A673 (cell line): ENCODE results near the gene NDOR1. TPM values are rescaled to one million over a fixed set of nuclear protein-coding genes. Genes with fewer than 3 reads are reported as not detected.

ENCODE experiments used
- BruUV-seq: library from RNA; stranded (reverse); fragments of 400-500 nt; replicated peaks from 2 replicates; lab custom pipeline; 2021; lab: Mats Ljungman, UMichigan
- CTCF ChIA-PET: fragments of 300-600 bp; sonication (Branson Sonifier 250); formaldehyde crosslinking; loops from one replicate; lab custom pipeline; 2022; ENCODE audit warnings: antibody characterized with exemption; lab: Charles Lee
- POLR2A ChIA-PET: fragments of 300-600 bp; sonication (Branson Sonifier 250); formaldehyde crosslinking; loops from one replicate; lab custom pipeline; 2022; ENCODE audit warnings: antibody characterized with exemption; ENCODE audit not compliant: low non-redundant PET; lab: Charles Lee
- DNase-seq: peaks from one replicate; pipeline ENCODE4 v3.0.0-alpha.2; 2015; ENCODE audit warnings: low spot score
- H3K27ac ChIP-seq: fragments of 200-600 bp; sonication (generic); 2 replicates; pipeline ENCODE4 v1.5.1; 2016; ENCODE audit warnings: mixed run types, low read depth, mild to moderate bottlenecking, mixed read lengths, antibody characterized with exemption, low read length; ENCODE audit not compliant: poor library complexity, severe bottlenecking
- H3K27me3 ChIP-seq: fragments of 200-600 bp; sonication (generic); replicated peaks from 2 replicates; pipeline ENCODE4 v1.6.1; 2017; ENCODE audit warnings: mixed run types, low read depth, mild to moderate bottlenecking, mixed read lengths, antibody characterized with exemption, low read length; ENCODE audit not compliant: insufficient read depth, poor library complexity
- H3K36me3 ChIP-seq: fragments of 200-600 bp; sonication (generic); 2 replicates; pipeline ENCODE4 v1.6.1; 2016; ENCODE audit warnings: mixed run types, mild to moderate bottlenecking, mixed read lengths, antibody characterized with exemption, low read length; ENCODE audit not compliant: insufficient read depth, poor library complexity, severe bottlenecking
- H3K4me1 ChIP-seq: fragments of 200-600 bp; sonication (generic); 2 replicates; pipeline ENCODE4 v1.6.1; 2017; ENCODE audit warnings: mixed run types, mild to moderate bottlenecking, mixed read lengths, antibody characterized with exemption, low read length; ENCODE audit not compliant: insufficient read depth, poor library complexity, severe bottlenecking
- H3K4me3 ChIP-seq: fragments of 200-600 bp; sonication (generic); 2 replicates; pipeline ENCODE4 v1.5.1; 2016; ENCODE audit warnings: low read depth, mixed run types, mild to moderate bottlenecking, mixed read lengths, low read length; ENCODE audit not compliant: poor library complexity, severe bottlenecking
- H3K9me3 ChIP-seq: fragments of 200-600 bp; sonication (generic); 2 replicates; pipeline ENCODE4 v1.6.1; 2016; ENCODE audit warnings: mixed run types, low read depth, mild to moderate bottlenecking, mixed read lengths, antibody characterized with exemption, low read length; ENCODE audit not compliant: poor library complexity, severe bottlenecking
- CTCF ChIP-seq: fragments of 300-800, 200-600 bp; sonication (generic); conservative IDR thresholded peaks from 2 replicates; pipeline ENCODE4 v1.5.1; 2017; ENCODE audit warnings: low read depth, mild to moderate bottlenecking, antibody characterized with exemption, low read length, moderate library complexity, mixed read lengths
- EZH2 ChIP-seq: fragments of 200-600 bp; sonication (generic); IDR thresholded peaks from 2 replicates; pipeline ENCODE4 v1.6.1; 2017; ENCODE audit warnings: borderline replicate concordance, low read depth, mild to moderate bottlenecking, mixed read lengths, antibody characterized with exemption, low read length; ENCODE audit not compliant: poor library complexity, severe bottlenecking
- intact Hi-C: fragments of 100-400 bp; cut with micrococcal nuclease; formaldehyde crosslinking; loops from one replicate; pipeline ENCODE4 v1.10.0; 2022; ENCODE audit not compliant: unreplicated experiment
- total RNA-seq: library from RNA; stranded (reverse); gene quantifications from 2 replicates; pipeline ENCODE4 v1.2.3, GENCODE V29; 2021

Gene NDOR1
- total RNA-seq, 1 experiment from 2014 or later = 40.2 TPM

- POLR2A ChIA-PET = no interaction called here
- no TSS peak for BruUV-seq
These were observed 26.6 kb downstream of the NDOR1 start for GRCh38 chr9:137232101-137232500.

DNA sequence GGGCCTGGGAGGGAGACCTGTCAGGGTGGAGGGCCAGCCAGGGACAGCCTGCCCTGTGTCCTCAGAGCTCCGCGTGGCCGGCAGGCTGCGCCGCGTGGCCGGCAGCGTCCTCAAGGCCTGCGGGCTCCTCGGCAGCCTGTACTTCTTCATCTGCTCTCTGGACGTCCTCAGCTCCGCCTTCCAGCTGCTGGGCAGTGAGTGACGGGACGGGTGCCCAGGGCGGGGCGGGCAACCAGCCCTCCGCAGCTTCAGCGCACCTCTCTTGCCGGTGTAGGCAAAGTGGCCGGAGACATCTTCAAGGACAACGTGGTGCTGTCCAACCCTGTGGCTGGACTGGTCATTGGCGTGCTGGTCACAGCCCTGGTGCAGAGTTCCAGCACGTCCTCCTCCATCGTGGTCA is 27.0 kb downstream of the NDOR1 start:
- H3K27ac ChIP-seq = no peak overlapping the region
- no peak for TF ChIP-seq CTCF
- no peak for TF ChIP-seq EZH2
- no peaks in the 10 kb centered on the region for H3K9me3 ChIP-seq
- no peaks in the 10 kb centered on the region for H3K27me3 ChIP-seq
- ChIA-PET POLR2A (no interaction called here), CTCF (interaction anchor here (0.6 kb wide), 1 partner anchor 9 kb away, joined by 9 read pairs; no protein-coding TSS in a partner anchor)
- peaks cover 10% of the 10 kb centered on the region for H3K4me1 ChIP-seq
- no peak overlapping the region for H3K4me3 ChIP-seq
- BruUV-seq = no TSS peak
- no peaks in the 10 kb centered on the region for H3K36me3 ChIP-seq
- no peak for DNase-seq
- intact Hi-C loops = no loop called here

More at GRCh38 chr9:137232101-137232500, 26.6 kb downstream of the NDOR1 start:
- TF ChIP-seq EZH2 (no peak), CTCF (no peak)
- Histone ChIP-seq H3K27ac (no peak overlapping the region), H3K4me3 (no peak overlapping the region), H3K4me1 (peaks cover 6% of the 10 kb centered on the region), H3K36me3 (no peaks in the 10 kb centered on the region), H3K9me3 (no peaks in the 10 kb centered on the region), H3K27me3 (no peaks in the 10 kb centered on the region)
- DNase-seq = no peak
- CTCF ChIA-PET = interaction anchor here (0.6 kb wide), 1 partner anchor 9 kb away, joined by 9 read pairs; no protein-coding TSS in a partner anchor
- intact Hi-C loops = no loop called here

- DNase-seq = no peak
- Histone ChIP-seq H3K4me3 (no peak overlapping the region), H3K27ac (no peak overlapping the region), H3K27me3 (no peaks in the 10 kb centered on the region), H3K4me1 (peaks cover 14% of the 10 kb centered on the region), H3K36me3 (no peaks in the 10 kb centered on the region), H3K9me3 (no peaks in the 10 kb centered on the region)
- TF ChIP-seq CTCF = no peak
- TF ChIP-seq EZH2 = no peak
- BruUV-seq = no TSS peak
- ChIA-PET POLR2A (no interaction called here), CTCF (no interaction called here)
- intact Hi-C loops = no loop called here
These were observed 27.9 kb downstream of the NDOR1 start for GRCh38 chr9:137233143-137233980.
